ENCODE measurements around the gene AFDN. TPM values are rescaled to one million over a fixed set of nuclear protein-coding genes. Genes with fewer than 3 reads are reported as not detected.

The AFDN gene
- total RNA-seq, 4 donors from 2014 or later = 134 to 179 (median 144) TPM

DNA sequence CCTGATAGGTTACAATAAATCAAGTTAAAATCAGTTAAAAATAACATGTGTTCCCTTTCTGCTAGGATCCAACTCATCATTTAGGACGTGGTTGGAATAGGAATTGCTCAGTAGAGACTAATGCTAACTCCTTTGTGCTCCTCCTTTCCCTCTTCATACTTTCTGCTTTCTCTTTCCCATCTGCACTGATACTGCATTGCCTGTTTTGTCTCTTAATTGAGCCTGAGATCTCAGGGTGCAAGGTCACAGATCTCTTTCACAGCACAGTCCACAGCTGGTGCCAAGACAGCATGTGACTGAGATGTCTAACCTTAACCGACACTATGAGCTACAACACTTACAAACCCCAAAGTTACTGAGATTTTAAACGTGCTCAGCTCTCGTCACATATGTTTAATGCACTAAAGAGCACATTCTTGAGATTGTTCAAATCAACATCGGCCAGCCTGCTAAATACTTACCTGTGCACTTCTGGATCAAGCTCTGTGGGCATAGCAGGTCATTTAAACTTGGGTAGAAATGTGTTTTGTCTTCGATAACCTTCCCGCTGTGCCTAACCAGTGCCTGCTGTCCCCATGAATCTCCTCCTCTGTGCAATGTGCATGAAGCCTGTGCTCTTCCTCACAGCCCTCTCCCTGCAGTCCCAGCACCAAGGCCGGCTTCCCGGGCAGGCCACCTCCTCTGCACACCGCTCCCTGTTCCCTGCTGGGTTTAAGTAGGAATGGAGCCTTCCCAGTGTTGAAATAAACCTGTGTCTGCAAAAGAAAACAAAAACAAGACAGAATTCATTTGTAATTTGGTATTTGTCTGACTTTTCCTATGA, 39.6 kb upstream of the AFDN start:
- Histone ChIP-seq H3K27ac (no peak overlapping the region), H3K27me3 (no peaks in the 10 kb centered on the region), H3K4me1 (peaks cover 0 to 11% (median 0%) of the 10 kb centered on the region in 4 donors), H3K4me3 (no peak overlapping the region), H3K9me3 (no peaks in the 10 kb centered on the region), H3K36me3 (no peaks in the 10 kb centered on the region)
- DNase-seq (ENCODE audit: low spot score in 2 of 2) = no peak
- 69 to 71% methylated on average over 10 of the region's 10 CpGs for WGBS, 2 donors
- TF ChIP-seq POLR2A (IDR thresholded peaks at IDR 0.05) (no peak), EP300 (IDR thresholded peaks at IDR 0.05) (no peak)
- TF ChIP-seq, protein P1, sequence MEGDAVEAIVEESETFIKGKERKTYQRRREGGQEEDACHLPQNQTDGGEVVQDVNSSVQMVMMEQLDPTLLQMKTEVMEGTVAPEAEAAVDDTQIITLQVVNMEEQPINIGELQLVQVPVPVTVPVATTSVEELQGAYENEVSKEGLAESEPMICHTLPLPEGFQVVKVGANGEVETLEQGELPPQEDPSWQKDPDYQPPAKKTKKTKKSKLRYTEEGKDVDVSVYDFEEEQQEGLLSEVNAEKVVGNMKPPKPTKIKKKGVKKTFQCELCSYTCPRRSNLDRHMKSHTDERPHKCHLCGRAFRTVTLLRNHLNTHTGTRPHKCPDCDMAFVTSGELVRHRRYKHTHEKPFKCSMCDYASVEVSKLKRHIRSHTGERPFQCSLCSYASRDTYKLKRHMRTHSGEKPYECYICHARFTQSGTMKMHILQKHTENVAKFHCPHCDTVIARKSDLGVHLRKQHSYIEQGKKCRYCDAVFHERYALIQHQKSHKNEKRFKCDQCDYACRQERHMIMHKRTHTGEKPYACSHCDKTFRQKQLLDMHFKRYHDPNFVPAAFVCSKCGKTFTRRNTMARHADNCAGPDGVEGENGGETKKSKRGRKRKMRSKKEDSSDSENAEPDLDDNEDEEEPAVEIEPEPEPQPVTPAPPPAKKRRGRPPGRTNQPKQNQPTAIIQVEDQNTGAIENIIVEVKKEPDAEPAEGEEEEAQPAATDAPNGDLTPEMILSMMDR (IDR thresholded peaks at IDR 0.05) = no peak

DNA sequence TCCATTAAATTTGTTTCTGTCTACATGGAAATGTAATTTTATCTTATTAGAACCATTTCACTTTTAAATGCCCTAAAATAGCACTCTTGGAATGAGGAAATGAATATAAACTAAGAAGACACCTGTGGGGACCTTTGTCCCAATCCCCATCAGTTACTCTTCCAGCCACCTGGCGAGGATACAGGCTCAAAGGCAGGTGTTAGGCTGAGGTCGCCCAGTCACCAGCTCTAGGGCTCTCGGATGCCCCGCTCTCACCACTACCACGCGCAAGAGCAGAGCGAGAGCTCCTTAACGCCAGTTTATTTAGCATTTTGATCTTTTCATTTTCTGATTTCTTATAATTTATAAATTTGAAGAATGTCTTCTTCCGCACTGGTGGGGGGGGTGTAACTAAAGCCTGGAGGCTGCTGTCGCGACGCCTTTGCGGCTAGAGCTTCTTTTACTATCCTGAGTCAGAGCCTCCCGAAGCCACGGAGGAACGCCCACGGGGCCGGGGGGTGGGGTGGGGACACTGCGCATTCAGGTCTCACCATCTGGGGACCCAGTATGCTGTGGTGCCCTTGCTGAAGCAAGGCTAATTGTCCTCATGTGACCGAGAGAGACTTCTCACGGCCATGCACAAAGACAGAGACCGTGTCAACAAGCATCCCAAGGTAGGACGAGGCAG, 38.7 kb upstream of the AFDN start:
- no peak for TF ChIP-seq EP300 (IDR thresholded peaks at IDR 0.05)
- TF ChIP-seq, protein P1 (IDR thresholded peaks at IDR 0.05) = no peak
- no peak overlapping the region for H3K27ac ChIP-seq
- H3K4me3 ChIP-seq = no peak overlapping the region
- H3K9me3 ChIP-seq = no peaks in the 10 kb centered on the region
- peaks cover 0 to 11% (median 0%) of the 10 kb centered on the region in 4 donors for H3K4me1 ChIP-seq
- DNase-seq (ENCODE audit: low spot score in 2 of 2) = no peak
- WGBS, 2 donors = 83 to 88% methylated on average over 23 of the region's 23 CpGs
- H3K36me3 ChIP-seq = no peaks in the 10 kb centered on the region
- no peaks in the 10 kb centered on the region for H3K27me3 ChIP-seq

DNA sequence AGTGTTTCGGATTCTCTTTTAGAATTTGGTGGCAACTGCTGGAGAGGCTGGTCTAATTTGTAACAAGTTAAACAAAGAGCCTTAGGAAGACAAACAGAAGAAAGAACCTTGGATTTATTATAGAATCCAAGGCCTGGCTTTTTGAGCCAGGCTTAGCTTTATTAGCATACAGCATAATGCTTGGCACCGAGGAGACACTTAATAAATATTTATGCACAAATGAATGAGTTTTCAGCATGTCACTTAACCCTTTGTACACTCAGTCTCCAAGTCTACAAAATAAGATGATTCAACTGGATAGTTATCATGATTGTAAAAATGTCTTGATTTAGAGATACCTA, 38.2 kb upstream of the AFDN start:
- TF ChIP-seq, protein P1 (IDR thresholded peaks at IDR 0.05) = no peak
- TF ChIP-seq POLR2A (IDR thresholded peaks at IDR 0.05) (no peak), EP300 (IDR thresholded peaks at IDR 0.05) (no peak)
- no peaks in the 10 kb centered on the region for H3K27me3 ChIP-seq
- no peaks in the 10 kb centered on the region for H3K9me3 ChIP-seq
- DNase-seq (ENCODE audit: low spot score in 2 of 2) = no peak
- no peaks in the 10 kb centered on the region for H3K36me3 ChIP-seq
- no peak overlapping the region for H3K27ac ChIP-seq
- peaks cover 0 to 11% (median 0%) of the 10 kb centered on the region in 4 donors for H3K4me1 ChIP-seq
- 59 to 61% methylated on average over 2 of the region's 2 CpGs for WGBS, 2 donors
- no peak overlapping the region for H3K4me3 ChIP-seq

DNA sequence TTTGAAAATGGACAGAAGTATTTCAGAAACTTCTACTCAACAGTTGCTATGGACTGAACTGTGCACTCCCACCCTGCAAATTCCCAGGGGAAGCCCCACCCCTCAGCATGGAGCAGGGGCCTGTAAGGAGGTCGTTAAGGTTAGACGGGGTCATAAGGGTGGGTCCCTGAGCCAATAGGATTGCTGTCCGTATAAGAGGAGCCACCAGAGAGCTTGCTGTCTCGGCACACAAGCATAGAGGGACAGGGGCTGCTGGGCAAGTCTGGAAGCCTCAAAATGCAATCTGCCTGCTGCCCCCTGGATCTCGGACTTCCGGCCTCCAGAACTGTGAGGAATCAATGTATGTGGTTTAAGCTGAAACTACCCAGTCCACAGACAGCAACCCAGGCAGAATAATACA, 37.4 kb upstream of the AFDN start:
- Histone ChIP-seq H3K27ac (no peak overlapping the region), H3K4me3 (no peak overlapping the region), H3K27me3 (no peaks in the 10 kb centered on the region), H3K9me3 (no peaks in the 10 kb centered on the region), H3K4me1 (peaks cover 0 to 11% (median 0%) of the 10 kb centered on the region in 4 donors), H3K36me3 (no peaks in the 10 kb centered on the region)
- DNase-seq (ENCODE audit: low spot score in 2 of 2) = no peak
- no peak for TF ChIP-seq POLR2A (IDR thresholded peaks at IDR 0.05)
- TF ChIP-seq, protein P1 (IDR thresholded peaks at IDR 0.05) = no peak
- TF ChIP-seq EP300 (IDR thresholded peaks at IDR 0.05) = no peak
- 58 to 63% methylated on average over 6 of the region's 6 CpGs for WGBS, 2 donors
